Left ventricle myocardium inferior (tissue), 1 donor: ENCODE measurements around the gene NOL4L. TPM values are rescaled to one million over a fixed set of nuclear protein-coding genes. Genes with fewer than 3 reads are reported as not detected.

ENCODE experiments used
- DNase-seq: peaks from one replicate; pipeline ENCODE4 v3.0.0-alpha.2; 2020
- H3K27ac ChIP-seq: fragments of 200-600 bp; replicated peaks from 2 replicates; pipeline ENCODE4 v1.8.0; 2021
- H3K27me3 ChIP-seq: fragments of 200-600 bp; 2 replicates; pipeline ENCODE4 v1.8.0; 2021; ENCODE audit warnings: low read depth
- H3K36me3 ChIP-seq: fragments of 200-600 bp; 2 replicates; pipeline ENCODE4 v1.8.0; 2021
- H3K4me1 ChIP-seq: fragments of 200-600 bp; 2 replicates; pipeline ENCODE4 v1.8.0; 2021
- H3K4me3 ChIP-seq: fragments of 200-600 bp; 2 replicates; pipeline ENCODE4 v1.8.0; 2021; ENCODE audit warnings: mild to moderate bottlenecking, moderate library complexity
- H3K9me3 ChIP-seq: fragments of 200-600 bp; replicated peaks from 2 replicates; pipeline ENCODE4 v1.8.0; 2021
- CTCF ChIP-seq: fragments of 200-600 bp; IDR thresholded peaks from 2 replicates; pipeline ENCODE4 v1.8.0; 2021; ENCODE audit warnings: antibody characterized with exemption, mild to moderate bottlenecking, borderline replicate concordance
- intact Hi-C: fragments of 100-400 bp; cut with micrococcal nuclease; formaldehyde crosslinking; loops from one replicate; pipeline ENCODE4 v1.11.0; 2022
- total RNA-seq: library from RNA; stranded (reverse); fragmentation: NEBNext Ultra II Directional; extraction: Animal tissue kit (Norgen Biotek cat#: 25700); gene quantifications from one replicate; pipeline ENCODE4 v1.2.1, GENCODE V29; 2021
- donor health status: DM: no; HTN: yes; CAD: no; lungs with severe emphysema.

Gene NOL4L
- total RNA-seq, 1 donor from 2014 or later = 5.6 TPM

- H3K36me3 ChIP-seq = no peaks in the 10 kb centered on the region
- no peak overlapping the region for H3K27ac ChIP-seq
- TF ChIP-seq CTCF = no peak
- no peaks in the 10 kb centered on the region for H3K9me3 ChIP-seq
- H3K27me3 ChIP-seq = peaks cover 49% of the 10 kb centered on the region
- no peak overlapping the region for H3K4me3 ChIP-seq
- H3K4me1 ChIP-seq = peaks cover 15% of the 10 kb centered on the region
- no peak for DNase-seq
- intact Hi-C loops = no loop called here
These were observed 38.6 kb upstream of the NOL4L start for GRCh38 chr20:32623667-32624157.

GRCh38 chr20:32622585-32623468 is 37.7 kb upstream of the NOL4L start:
- H3K4me1 ChIP-seq = peaks cover 11% of the 10 kb centered on the region
- H3K36me3 ChIP-seq = no peaks in the 10 kb centered on the region
- DNase-seq = no peak
- no peaks in the 10 kb centered on the region for H3K9me3 ChIP-seq
- H3K4me3 ChIP-seq = no peak overlapping the region
- no peak overlapping the region for H3K27ac ChIP-seq
- intact Hi-C loops = no loop called here
- no peak for TF ChIP-seq CTCF
- H3K27me3 ChIP-seq = peaks cover 52% of the 10 kb centered on the region

GRCh38 chr20:32621891-32622584 is 36.9 kb upstream of the NOL4L start:
- Histone ChIP-seq H3K4me3 (no peak overlapping the region), H3K36me3 (no peaks in the 10 kb centered on the region), H3K27ac (no peak overlapping the region), H3K9me3 (no peaks in the 10 kb centered on the region), H3K4me1 (peaks cover 4% of the 10 kb centered on the region), H3K27me3 (peaks cover 49% of the 10 kb centered on the region)
- DNase-seq = no peak
- intact Hi-C loops = no loop called here
- no peak for TF ChIP-seq CTCF

- H3K9me3 ChIP-seq = no peaks in the 10 kb centered on the region
- TF ChIP-seq CTCF = no peak
- DNase-seq = no peak
- no peak overlapping the region for H3K4me3 ChIP-seq
- intact Hi-C loops = no loop called here
- peaks cover 42% of the 10 kb centered on the region for H3K27me3 ChIP-seq
- H3K36me3 ChIP-seq = no peaks in the 10 kb centered on the region
- H3K4me1 ChIP-seq = no peaks in the 10 kb centered on the region
- H3K27ac ChIP-seq = no peak overlapping the region
These were observed 36.1 kb upstream of the NOL4L start for GRCh38 chr20:32621071-32621890.

- intact Hi-C loops = no loop called here
- no peaks in the 10 kb centered on the region for H3K9me3 ChIP-seq
These were observed 34.5 kb upstream of the NOL4L start for GRCh38 chr20:32619586-32619985.

More at GRCh38 chr20:32619586-32619985, 34.5 kb upstream of the NOL4L start:
- TF ChIP-seq CTCF = no peak
- Histone ChIP-seq H3K27ac (no peak overlapping the region), H3K36me3 (no peaks in the 10 kb centered on the region), H3K4me1 (no peaks in the 10 kb centered on the region), H3K27me3 (peaks cover 33% of the 10 kb centered on the region), H3K4me3 (no peak overlapping the region)
- no peak for DNase-seq
